Measurements from ENCODE around the gene PRRT1B. TPM values are rescaled to one million over a fixed set of nuclear protein-coding genes. Genes with fewer than 3 reads are reported as not detected.
"Not testable (repeated sequence)": the region's sequence is repeated elsewhere in the genome, so short reads cannot be mapped to it uniquely, and the experiment has no call there.

PRRT1B gene
- total RNA-seq, 1 donor from 2014 or later = 11.1 TPM

DNA sequence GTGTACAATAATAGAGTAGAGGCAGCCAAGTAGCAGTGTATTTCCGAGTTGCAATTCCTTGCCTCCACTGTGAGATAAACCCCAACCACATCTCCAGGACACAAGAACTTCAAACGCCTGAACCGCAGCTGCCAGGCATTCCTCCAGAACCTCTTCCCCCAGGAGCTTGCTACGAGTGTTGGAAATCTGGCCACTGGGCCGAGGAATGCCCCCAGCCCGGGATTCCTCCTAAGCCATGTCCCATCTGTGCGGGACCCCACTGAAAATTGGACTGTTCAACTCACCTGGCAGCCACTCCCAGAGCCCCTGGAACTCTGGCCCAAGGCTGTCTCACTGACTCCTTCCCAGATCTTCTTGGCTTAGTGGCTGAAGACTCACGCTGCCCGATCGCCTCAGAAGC, 3.9 kb downstream of the PRRT1B start:
- DNase-seq (ENCODE audit: low spot score) = not testable (repeated sequence)

DNA sequence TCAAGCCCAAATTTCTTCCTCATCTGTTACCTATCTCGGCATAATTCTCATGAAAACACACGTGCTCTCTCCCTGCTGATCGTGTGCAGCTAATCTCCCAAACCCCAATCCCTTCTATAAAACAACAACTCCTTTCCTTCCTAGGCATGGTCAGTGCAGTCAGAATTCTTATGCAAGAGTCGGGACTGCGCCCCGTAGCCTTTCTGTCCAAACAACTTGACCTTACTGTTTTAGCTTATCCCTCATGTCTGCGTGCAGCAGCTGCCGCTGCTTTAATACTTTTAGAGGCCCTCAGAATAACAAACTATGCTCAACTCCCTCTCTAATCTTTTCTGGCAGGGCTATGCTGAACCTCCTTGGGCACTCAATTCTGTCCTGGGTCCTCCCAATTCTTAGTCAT, 5.1 kb downstream of the PRRT1B start:
- DNase-seq (ENCODE audit: low spot score) = not testable (repeated sequence)

DNA sequence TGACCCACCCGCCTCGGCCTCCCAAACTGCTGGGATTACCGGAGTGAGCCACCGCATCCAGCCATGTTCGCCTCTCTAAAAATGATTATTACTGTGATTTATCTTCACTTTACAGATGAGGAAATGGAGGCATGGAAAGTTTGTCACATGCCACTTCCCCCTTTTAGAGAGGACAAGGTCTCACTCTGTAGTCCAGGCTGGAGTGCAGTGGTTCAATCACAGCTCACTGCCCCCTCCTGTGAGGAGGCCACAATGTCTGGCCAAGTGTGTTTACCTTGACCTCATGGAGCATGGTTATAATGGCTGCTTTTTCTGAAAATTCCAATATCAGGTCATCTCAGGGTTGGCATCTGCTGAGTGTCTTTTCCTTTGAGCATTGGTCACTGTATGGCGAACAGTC, 6.7 kb downstream of the PRRT1B start:
- DNase-seq (ENCODE audit: low spot score) = no peak

DNA sequence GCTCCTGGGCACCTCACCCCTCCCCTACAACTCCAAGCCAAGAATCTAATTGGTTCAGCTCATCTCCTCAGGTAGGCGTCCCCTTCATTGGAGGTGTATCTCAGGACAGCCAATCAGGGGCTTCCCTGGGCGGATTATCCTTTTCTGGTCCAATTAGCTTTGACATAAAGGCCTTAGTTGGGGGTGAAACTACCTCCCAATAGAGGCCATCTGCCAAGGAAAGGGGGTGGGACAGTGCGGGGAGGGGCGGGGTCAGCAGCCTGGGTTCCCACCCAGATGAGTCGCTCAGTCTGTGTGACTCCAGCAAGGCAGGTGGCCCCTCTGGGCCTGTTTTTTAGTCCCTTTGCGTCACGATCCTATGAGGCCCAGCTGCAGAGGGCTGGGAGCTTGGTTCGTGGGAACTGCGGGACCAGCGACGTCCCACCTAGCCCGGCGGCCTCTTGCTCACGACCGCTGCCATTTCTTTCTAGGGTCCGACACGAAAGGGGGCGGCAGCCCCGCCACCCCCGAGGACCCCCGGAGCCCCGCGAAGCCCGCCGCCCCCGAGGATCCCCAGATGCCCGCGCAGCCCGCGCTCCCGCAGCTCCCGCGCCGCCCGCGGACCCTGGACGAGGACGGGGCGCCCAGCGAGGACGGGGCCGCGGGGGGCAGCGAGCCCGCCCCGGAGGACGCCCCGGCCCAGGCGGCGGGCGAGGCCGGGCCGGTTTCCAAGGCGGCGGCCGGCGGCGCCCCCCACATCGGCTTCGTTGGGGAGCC, 8.9 kb downstream of the PRRT1B start:
- no peak for DNase-seq (ENCODE audit: low spot score)

DNA sequence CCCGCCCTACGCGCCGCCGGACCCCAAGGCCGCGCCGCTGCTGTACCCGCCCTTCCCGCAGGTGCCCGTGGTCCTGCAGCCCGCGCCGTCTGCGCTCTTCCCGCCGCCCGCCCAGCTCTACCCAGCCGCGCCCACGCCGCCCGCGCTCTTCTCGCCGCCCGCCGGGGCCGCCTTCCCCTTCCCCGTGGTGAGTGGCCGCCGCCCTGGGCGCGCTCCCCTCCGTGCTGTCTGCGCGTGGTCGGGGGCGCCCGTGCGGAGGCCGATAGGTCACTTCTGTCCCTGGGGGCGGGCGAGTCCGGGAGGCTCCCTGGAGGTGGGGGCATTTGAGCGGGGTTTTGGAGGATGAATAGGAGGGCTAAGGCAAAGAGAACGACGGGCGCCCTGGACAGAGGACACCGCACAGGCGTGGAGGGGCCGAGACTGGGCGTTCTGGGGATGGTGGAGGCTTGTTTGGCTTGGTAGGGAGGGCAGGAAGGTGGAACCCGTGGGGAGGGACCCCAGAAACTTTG, 9.6 kb downstream of the PRRT1B start:
- no peak for DNase-seq (ENCODE audit: low spot score)

DNA sequence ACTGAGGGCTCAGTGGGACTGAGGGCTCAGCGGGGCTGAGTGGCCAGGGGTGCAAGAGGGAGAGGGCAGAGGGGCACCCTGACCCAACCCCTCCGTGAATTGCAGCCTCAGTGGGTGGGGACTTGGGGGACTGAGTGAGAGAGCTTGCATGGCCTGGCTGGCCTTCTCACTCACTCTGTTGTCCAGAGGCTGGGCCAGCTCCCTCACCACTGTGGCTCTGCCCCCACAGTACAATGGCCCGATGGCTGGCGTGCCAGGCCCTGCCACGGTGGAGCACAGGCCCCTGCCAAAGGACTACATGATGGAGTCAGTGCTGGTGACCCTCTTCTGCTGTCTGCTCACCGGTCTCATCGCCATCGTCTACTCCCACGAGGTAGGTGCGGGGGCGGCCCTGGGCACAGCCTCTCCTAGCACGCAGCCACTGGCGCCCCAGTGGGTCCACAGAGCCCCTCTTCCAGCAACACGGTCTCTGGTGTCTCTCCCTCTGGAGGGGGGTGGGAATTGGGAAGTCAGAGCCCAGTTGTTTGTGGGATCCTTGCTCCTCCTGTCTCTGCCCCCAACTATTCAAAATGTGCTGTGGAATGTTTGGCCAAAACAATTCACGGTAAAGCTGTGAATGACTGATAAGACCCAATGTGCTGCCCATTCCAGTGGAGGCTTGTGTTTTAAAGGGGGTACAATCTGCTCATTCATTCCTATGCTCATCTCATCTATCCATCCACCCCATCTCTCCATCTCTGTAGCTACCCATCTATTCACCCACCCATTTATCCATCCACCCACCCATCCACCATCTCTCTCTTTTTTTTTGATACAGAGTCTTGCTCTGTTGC, 10.7 kb downstream of the PRRT1B start:
- no peak for DNase-seq (ENCODE audit: low spot score)

DNA sequence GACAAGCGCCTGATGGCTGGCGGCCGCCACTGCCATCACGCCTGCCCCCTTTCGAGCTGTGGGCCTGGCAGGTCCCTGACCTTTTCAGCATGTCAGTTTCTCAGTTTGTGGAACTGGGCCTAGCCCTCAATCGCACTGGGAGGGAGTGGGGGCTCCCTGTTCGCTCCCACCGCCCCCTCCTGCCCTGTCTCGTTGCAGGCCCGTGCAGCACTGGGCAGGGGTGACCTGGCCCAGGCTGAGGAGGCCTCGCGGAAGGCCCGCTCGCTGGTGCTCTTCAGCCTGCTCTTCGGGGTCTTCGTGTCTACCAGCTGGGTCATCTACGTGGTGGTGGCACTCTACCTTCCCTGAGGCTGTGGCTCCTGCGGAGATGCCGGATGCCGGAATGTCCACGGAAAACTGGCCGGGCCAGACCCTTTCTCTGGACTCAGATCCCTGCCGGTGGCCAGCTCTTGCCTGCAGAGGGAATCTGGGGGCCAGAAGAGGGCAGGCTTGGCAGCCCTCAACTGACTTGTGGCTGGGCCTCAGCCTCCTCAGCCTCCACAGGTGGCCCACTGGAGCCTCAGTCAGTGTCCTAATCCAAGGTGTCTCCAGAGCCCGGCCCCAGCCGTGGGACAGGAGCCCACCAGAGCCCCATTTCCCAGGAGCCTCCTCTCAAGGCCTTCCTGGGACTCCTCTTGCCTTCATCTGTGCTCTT, 12.7 kb downstream of the PRRT1B start:
- no peak for DNase-seq (ENCODE audit: low spot score)

GRCh38 chr9:131559421-131560000, 14.2 kb downstream of the PRRT1B start:
- DNase-seq (ENCODE audit: low spot score) = no peak

DNA sequence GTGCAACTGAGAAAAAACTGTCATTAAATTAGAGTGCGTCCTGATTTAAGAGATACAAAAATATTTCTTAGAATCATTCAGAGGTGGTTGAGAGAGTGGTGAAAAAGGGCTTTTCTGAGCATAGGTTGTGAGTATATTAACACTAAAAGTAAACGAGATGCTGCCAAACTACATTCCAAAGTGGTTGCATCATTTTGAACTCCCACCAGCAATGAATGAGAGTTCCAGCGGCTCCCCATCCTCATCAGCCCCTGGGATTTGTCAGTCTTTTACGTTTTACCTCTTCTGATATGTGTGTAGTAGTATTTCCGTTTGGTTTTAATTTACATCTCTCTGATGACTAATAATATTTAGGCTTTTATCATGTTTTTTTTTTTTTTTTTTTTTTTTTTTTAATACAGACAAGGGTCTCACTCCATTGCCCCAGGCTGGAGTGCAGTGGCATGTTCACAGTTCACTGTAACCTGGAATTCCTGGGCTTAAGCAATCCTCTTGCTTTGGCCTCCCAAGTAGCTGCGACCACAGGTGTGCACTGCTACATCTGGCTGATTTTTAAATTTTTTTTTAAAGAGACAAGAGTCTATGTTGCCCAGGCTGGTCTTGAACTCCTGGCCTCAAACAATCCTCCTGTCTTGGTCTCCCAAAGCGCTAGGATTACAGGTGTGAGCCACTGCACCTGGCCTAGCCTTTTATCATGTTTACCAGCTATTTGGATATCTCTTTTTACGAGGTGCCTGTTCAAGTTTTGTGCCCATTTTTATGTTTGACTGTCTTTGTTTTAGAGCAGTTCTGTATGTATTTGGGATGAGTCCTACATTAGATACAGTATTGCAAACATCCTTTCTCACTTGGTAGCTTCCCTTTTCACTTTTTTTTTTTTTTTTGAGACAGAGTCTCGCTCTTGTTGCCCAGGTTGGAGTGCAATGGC, 17.0 kb downstream of the PRRT1B start:
- DNase-seq (ENCODE audit: low spot score) = no peak

- no peak for DNase-seq (ENCODE audit: low spot score)
Measured at GRCh38 chr9:131565369-131565768, 20.0 kb downstream of the PRRT1B start.

DNA sequence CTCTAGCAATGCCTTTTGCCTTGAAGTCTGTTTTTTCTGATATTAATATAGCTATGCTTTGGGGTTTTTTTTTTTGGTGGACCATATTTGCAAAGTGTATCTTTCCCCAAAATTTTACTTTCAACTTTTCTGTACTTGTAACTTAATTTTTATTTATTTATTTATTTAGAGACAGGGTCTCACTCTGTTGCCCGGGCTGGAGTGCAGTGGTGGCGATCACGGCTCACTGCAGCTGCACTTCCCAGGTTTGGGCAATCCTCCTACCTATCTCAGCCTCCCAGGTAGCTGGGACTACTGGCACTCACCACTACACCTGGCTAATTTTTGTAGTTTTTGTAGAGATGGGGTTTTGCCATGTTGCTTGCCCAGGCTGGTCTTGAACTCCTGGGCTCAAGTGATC, 20.8 kb downstream of the PRRT1B start:
- DNase-seq (ENCODE audit: low spot score) = no peak

GRCh38 chr9:131567910-131568309, 22.6 kb downstream of the PRRT1B start:
- no peak for DNase-seq (ENCODE audit: low spot score)

- no peak for DNase-seq (ENCODE audit: low spot score)
Measured at GRCh38 chr9:131574730-131575640, 29.7 kb downstream of the PRRT1B start.

GRCh38 chr9:131575946-131576853, 30.9 kb downstream of the PRRT1B start:
- DNase-seq (ENCODE audit: low spot score) = no peak

- no peak for DNase-seq (ENCODE audit: low spot score)
Measured at GRCh38 chr9:131577005-131578000, 32.0 kb downstream of the PRRT1B start.

DNA sequence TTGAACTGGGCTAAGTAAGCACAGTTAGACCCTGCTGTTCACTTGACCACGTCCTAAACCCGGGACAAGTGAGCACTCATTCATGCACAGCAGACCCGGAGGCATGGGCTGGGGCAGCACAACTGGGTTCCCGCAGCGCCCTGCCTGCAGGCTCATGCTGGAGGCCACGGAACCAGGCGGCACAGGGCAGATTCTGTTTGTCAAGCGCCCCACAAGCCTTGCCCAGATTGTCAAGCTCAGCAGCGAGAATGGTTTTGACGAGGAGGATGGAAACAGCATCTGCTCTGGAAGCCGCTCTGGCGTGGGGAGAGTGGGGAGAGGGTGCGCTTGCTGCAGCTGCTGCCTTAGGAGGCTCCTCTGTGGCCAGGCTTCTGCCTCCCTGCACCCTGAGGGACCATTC, 32.7 kb downstream of the PRRT1B start:
- no peak for DNase-seq (ENCODE audit: low spot score)

GRCh38 chr9:131578731-131579504, 33.6 kb downstream of the PRRT1B start:
- no peak for DNase-seq (ENCODE audit: low spot score)

Measured in mucosa of gallbladder (tissue), 1 donor.